ENCODE data around the gene SPAG16.

Gene SPAG16

DNA sequence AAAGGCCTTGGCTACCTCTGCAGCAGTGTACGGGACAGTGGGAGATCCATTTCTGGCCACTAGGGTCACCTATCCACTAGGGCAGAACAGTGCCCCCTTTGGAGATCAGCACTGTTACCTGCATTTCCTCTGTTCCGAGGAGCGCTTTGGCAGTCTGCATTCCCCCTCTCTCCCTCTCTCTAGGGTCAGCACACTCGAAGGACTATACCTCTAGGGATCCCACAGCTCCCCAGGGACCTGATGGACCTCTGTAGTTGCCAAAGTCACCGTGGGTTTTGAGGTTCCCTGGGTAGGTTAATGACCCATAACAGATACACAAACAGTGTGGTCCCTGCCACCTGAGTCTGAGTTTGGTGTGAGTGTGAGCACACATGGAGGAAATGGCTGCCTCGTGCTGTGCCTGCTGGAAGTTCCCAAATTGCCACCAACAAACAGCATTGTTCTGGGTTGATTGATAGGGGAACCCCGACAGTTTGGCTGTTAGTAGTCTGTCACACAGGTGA, 1026.8 kb downstream of the SPAG16 start:
- no peak for DNase-seq

DNA sequence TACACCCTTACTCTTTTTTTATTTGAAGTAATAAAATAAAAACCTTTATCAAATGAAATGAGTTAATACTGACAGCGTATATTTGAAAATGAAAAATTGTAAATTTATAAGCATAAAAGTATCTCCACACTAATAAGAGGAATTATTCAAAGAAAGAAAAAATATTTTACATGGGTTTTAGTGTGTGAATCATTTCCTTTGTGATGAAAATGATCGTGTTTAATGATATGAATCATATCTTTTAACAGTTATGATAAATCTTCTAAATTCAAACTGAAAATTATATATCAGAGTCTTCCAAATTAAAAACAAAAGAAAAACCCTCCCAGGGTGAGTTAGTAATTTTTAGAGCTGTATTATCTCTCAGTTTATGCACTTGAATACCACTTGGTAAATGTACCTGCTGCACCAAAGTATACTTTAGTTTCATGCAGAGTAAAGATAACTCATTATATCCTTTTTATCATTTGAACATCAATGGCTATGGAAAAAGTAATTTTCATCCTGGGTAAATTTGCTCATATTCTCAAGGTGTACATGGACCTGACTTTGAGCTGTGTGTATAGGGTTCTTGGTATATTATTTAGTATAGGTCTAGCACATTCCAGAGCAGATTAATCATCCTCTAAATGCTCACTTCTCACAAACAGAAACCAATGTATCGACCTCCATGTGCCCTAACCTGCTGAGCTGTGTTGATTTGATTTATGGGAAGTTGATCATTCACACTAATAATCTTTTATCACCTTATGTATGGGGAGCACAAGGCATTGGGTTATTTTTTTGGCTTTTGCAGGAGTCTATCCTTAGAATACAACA, 1027.9 kb downstream of the SPAG16 start:
- DNase-seq, result no peak

DNA sequence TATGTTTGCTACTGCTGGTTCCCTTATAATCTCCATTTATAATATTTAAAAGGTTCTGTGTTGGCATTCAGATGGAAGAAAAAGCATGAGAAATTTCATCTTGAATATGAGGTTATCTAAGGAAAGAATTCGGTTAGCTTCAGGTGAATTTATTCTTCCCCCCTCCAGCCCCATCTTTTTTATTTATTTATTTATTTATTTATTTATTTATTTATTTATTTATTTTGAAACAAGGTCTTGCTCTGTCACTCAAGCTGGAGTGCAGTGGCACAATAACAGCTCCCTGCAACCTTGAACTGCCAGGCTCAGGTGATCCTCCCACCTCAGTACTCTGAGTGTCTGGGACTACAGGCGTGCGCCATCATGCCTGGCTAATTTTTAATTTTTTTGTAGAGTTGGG, 1031.1 kb downstream of the SPAG16 start:
- DNase-seq, result no peak

DNA sequence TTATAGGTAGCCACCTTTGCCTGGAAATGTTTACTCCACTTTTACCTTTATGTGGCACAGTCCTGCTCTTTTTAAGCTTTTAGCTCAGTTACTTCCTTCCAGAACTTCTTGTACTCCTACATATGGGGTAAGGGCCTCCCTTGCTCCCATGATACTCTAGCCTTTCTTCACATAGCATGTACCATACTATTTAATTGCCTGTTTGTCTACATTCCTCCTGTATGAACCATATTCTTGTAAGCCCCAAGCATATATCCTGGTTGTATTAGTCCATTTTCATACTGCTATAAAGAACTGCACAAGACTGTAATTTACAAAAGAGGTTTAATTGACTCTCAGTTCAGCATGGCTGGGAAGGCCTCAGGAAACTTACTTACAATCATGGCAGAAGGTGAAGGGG, 1035.9 kb downstream of the SPAG16 start:
- DNase-seq, result no peak

DNA sequence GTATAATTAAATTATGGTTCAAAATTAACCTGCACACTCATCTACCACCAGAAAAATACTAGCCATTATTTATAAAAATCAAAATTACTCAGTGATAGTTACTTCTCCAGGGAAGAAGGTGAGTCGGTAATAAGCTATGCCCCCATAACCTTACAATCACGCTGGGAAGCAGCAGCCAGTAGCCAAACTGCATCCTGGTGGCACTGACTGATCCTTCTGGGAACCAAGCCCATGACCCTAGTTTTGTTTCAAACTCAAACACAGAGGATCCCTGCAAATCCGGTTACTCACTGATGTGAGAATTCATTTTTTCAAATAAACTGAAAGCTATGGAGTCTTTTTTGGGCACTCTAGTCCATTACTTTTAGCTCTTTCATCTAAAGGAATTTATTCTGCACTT, 1038.4 kb downstream of the SPAG16 start:
- DNase-seq, result peak; percentile 11

DNA sequence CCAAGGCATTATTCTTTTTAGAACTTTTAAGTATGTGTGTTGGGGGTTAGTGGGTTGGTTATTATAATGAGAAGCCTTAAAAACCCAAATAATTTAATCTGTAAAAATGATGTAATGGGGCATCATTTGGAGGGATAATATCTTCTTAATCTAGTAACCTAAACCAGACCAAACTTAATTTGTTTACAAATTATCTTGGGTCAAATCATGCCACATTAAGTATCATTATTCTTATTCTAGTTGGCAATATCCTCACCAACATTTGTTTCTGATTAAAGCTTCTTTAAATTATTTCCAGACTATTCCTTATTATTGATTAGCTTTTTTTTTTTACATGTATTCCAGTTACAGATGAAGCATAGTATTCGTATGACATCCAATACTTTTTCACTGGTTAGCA, 1041.1 kb downstream of the SPAG16 start:
- no peak for DNase-seq

DNA sequence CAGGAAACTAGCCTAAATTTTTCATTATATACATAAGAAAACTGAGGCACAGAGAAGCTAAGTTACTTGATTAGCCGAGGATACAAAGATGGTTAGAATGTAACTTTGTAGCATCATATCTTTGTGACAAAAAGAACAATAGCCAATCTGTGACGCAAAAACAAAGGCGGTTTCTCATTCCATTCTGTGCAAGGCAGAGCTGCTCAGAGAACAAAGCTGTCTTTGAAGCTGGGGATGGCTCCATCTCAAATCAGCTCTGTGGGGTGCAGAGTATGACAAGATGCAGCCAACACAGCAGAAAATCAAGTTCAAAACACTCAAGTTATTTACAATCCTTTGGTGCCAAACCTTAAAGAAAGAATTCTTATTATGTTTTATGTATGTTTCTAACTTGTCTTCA, 1044.7 kb downstream of the SPAG16 start:
- DNase-seq, result no peak

DNA sequence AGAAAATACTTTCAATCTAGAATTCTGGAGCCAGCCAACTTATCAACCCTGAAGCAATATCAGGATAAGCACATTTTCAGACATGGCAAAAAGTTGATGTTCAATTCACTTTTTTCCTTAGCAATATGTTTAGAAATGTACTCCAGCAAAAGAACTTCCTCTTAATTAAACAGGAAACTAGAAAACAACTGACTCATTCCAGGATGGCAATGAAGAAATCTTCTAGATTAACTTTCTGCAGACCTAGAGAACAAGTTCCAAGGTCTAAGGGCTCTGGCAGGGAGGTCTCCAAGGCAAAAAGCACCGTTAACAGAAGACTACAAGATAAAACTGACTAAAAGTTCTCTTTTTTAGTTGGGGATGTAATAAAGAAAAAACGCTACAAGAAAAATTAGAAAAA, 1057.4 kb downstream of the SPAG16 start:
- DNase-seq, result no peak

DNA sequence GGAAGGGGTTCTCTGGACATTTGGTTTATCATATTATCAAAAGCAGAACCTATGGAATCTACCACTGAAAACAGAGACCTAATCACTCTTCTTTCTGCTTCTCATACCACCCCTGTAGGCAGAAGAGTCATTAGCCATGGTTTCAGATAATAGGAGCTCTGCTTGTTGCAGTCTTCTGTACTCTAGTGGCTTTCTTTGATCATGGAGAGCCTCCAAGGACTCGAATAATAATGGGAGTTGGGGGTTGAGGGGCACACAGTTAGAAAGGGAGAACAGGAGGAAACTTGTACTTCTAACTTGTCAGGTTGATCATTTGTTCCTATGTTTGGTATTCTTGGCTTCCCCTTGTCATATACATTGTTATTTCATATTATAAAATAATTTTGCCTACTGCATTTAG, 1074.2 kb downstream of the SPAG16 start:
- no peak for DNase-seq

DNA sequence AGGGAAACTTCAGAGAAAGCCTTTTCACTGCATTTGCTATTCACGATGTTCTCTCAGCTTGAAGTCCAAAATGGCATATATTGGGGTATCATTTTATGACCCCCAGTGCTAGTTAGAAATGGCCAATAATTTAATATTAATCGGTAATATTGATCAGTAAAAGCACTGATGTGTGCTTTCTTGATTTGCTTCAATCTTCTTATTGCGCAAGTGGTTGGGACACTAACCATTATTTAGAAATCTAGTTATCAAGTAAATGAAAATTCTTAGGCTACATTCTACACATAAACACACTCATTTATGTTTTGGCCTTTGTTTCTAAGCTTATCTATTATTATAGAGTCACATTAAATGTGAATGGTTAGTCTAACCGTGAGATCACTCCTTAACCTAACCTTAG, 1076.9 kb downstream of the SPAG16 start:
- no peak for DNase-seq

DNA sequence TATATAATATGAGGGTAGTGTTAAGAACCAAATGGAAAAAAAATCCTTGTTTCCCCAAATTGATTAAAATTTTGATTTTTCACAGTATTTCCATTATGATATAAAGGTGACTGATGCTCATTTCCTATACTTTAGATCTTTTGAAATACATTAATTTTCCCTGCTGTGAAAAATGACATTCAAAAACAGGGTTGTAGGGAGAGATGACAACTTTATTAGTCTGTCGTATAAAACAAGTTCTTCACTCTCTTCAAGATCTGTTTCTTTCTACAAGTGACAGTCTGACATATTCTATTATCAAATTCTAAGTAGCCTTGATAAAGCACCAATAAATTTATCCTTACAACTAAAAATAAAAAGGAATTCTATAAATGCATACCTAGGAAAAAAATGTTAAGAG, 1081.3 kb downstream of the SPAG16 start:
- no peak for DNase-seq

DNA sequence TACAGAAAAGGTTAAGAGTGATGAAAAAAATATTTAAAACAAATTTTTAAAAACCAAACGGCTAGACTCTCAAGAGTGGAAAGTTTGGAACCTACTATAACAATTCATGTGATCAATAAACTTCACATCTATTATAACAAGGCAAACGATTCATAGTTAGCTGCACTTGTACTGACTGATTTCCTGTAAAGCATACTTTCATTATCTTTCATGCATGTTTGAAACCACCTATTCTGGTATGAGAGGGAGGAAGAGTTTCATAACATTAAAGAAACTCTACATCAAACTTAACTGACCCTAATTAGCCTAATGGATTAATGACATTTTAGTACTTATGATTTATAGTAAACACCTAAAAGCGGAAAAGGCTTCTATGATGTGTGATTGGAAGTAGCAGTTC, 1082.9 kb downstream of the SPAG16 start:
- DNase-seq, result no peak

DNA sequence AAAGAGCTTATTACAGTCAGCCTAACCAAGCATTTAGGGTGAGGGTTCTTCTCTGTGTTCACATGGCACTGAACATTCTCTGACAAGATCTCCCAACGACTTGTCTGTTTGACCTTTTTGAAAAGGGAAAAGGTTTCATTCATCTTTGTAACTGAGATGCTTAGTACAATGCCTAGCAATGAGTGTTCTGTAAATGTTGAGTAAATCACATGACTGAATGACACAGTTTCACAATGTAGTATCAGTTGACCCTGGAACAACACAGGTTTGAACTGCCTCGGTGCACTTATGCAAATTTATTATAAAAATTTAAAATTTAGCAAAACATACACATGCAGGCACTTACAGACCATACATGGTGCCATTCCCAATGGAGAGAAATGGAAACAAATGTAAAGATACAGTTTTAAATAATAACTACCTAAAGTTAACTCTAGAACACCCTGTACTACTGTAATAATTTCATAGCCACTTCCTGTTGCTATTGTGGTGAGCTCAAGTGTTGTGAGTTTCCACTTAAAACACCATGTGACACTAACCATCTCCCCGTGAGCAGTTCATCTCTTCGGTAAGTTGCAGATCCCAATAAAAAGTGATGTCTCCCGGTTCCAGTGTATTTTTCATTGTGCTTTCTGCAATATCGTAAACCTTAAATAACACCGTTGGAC, 1092.5 kb downstream of the SPAG16 start:
- DNase-seq, result no peak

DNA sequence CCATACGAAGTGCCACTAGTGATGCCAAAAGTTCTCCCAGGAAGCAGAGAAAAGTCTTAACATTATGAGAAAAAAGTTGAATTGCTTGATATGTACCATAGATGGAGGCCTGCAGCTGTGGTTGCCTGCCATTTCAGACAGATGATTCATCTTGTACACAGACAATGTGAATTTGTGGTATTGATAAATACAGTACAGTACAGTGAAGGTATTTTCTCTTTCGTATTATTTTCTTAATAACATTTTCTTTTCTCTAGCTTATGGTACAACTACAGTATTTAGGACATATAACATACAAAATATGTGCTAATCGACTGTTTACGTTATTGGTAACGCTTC, 1093.0 kb downstream of the SPAG16 start:
- DNase-seq, result no peak

DNA sequence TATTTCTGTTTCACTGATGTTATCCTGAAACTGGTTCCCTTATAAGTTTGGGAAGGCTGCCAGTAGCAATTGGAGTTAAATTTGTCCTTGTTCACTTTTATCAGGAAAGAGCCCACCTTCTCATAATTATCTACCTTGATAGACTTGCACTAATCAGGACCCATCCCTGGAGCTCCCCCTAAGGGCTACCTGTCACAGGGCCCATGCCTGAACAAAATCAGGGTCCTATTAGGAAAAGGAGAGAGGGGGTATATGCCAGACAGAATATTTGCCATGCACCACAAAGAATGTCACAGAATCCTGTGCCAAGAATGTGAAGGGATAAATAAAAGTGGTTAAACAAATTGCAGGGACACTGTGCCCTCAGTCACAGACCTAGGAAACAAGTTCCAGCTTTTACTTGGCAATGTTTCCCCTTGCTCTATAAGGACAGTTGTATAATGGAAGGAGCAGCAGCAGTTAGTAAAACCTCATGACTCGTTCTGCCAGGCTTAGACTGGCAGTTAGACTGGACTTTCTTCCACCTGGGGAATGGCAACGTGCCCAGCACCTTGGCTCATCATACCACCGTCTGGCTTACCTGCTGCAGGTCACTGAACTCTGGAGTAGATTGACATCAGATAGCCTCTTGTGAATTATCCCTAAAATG, 1094.3 kb downstream of the SPAG16 start:
- no peak for DNase-seq

DNA sequence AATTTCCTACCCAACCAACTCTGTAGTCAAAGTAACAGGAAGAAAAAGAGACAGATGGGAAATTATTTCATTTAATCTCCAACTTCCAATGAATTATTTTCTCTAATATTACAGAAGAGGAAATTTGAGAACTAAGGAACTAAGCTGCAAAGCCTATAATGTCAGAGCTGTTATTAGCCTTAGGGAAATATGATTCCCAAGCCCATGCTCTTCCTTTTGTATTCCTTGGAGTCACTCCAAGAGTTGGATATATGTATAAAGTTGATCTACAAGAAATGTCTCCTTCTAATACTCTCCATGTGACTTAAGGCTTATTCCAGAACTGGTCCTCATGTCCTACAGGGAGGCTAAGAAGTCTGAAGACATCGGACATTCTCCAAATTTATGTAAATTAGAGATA, 1095.0 kb downstream of the SPAG16 start:
- DNase-seq, result no peak

DNA sequence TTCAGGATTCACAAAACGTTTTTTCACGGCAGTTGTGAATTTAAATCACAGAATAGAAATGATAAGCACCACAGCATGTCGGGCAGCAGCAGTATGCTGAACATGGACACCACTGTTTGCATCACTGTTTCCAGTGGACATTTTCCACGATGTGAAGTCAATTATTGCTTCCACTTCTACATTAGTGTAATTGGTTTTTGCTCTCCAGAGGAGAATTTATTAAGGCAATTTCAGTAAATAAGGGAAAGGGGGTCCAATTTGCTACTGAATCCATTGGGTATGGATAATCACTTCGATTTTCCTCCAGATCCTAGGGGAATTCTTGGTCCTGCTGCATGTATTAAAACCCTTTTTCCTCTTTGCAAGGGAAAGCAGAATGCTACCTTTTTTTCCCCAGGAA, 1096.4 kb downstream of the SPAG16 start:
- DNase-seq, result no peak

DNA sequence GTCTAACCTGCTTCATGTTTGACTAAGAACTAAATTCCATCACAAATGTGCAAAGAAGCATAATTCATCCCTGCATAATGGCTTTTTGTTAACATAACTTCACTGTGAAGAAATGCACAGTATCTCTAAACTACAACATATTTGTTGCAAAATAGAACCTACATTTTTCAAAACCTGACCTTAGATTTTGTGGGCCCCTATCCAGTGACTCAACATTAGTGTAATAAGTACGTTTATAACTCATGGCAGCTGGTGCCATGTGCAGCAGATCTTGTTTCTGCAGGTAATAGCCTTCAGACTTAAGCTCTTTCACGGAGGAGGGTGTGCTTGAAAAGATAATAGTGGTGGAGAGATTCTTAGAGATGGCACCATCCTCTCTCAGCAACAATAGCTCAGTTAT, 1098.0 kb downstream of the SPAG16 start:
- no peak for DNase-seq

DNA sequence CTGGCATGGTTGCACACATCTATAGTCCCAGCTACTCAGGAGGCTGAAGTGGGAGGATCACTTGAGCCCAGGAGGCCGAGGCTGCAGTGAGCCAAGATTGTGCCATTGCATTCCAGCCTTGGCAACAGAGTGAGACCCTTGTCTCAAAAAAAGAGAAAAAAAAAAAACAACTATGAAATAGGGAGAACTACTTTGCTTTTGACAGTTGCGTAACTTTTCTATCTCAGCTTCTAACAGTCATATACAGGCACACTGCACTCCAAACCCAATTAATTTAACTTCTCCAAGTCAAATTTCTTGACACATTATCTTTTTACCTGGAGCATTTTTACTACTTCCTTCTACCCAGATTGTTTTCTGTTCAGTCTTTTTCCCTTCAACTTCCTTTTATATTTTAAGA, 1102.5 kb downstream of the SPAG16 start:
- no peak for DNase-seq

DNA sequence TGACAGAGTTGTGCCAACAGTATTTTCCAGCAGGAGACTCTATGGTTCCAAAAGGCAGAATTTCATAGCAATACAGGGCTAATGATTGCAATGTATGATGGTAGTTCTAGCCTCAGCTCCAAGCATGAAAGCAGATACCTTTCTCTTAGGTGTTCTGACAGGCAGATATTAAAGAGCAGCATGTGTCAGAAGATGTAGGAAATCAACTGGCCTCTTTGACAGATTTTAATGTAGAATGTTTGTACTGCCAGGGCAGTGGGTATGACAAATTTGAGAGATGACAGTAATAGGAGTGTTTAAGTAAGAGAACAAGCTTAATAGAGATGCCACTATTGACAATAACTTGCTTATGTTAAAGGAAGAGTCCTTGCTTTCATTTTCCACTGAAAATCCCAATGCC, 1105.1 kb downstream of the SPAG16 start:
- no peak for DNase-seq

DNA sequence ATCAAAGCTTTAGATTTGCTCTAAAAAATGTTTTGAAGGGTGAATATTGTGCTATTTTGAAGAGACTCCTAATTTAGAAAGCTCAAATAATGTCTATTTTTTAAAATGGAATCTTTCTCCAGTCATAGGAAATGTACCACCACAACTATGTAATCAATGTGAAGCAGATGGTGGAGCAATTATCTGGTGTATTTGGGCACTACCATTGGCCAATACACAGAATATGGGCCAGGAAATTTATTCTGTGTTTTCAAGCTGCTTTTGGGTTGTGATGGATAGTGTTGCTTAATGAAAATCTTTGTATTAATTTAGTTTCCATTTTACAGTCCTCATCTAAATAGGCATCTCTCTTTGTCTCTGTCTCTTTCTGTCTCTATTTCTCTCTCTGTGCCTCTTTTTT, 1109.5 kb downstream of the SPAG16 start:
- no peak for DNase-seq

DNA sequence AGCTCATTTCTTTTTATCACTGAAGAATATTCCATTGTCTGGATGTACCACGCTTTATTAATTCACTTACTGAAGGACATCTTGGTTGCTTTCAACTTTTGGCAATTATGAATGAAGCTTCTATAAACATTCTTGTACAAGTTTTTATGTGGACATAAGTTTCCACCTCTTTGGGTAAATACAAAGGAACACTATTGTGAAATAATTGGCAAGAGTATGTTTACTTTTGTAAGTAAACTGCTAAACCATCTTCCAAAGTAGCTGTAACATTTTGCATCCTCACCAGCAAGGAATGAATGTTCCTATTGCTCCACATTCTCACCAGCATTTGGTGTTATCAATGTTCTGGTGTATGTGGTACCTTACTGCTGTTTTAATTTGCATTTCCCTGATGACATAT, 1110.8 kb downstream of the SPAG16 start:
- no peak for DNase-seq

DNA sequence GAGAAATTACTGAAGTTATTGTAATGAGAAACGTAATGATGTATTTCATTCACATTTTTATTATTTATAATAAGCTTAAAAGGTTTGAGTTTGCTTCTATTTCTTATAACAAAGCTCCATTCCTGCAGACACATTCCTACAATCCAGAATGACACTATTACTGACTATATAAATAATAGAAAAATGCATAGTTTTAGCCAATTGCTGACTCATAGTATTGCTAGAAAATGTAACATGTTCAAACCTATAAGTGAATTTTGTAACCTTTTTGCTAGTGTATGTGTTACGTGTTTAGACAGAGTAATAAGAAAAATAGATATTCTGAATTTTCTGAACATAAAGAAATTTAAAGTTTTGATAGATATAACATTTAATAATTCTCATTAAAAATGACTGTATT, 1117.3 kb downstream of the SPAG16 start:
- DNase-seq, result no peak

DNA sequence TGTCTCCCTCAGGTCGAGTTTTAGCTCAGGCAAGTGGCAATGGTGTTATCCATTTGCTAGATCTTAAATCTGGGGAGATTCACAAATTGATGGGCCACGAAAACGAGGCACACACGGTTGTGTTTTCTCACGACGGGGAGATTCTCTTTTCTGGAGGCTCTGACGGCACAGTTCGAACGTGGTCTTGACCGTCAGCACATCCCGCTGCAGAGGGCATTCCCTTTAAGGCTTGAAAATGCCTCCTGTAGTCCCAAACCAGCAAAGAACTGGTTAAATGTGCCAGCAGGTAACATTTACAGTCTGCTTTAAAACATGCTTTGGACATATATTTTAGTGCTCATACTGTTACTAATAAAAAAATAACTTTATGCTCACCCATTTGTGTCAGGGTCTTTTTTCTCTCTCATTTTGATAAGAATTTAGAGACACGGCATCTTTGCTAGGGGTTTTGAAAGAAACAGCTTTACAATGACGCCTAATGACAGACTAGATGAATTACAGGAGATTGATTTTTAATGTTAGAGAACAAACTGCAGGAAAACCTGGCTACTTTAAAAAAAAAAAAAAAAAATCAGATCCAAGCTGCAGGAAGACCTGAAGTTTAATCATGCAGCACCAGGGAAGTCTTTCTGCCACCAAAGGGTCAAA, 1126.0 kb downstream of the SPAG16 start:
- no peak for DNase-seq

Data from T1000 (cell line).